ENCODE measurements around the gene TAS2R1. TPM values are rescaled to one million over a fixed set of nuclear protein-coding genes. Genes with fewer than 3 reads are reported as not detected.

Gene TAS2R1
- total and polyA plus RNA-seq, 12 donors: not detected

DNA sequence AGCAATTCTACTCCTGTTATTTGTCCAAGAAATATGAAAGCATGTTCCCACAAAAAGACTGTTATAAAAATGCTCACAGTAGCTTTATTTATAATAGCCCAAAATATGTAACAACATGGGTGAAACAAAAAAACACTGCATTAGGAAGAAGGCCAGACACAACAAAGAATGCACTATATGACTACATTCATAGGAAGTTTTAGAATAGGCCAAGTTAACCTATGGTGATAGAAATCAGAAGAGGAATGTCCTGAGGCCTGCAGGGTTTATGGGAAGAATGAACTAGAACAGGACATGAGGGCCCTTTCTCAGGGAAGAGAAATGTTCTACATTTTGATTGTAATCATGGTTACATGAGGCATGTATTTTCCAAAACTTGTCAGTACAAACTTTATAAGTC is 24.7 kb upstream of the TAS2R1 start:
- DNase-seq: no peak
- ATAC-seq: no peak
- H3K4me1 ChIP-seq: peaks cover 0 to 27% (median 0%) of the 10 kb centered on the region in 9 donors
- TF ChIP-seq, protein P1, sequence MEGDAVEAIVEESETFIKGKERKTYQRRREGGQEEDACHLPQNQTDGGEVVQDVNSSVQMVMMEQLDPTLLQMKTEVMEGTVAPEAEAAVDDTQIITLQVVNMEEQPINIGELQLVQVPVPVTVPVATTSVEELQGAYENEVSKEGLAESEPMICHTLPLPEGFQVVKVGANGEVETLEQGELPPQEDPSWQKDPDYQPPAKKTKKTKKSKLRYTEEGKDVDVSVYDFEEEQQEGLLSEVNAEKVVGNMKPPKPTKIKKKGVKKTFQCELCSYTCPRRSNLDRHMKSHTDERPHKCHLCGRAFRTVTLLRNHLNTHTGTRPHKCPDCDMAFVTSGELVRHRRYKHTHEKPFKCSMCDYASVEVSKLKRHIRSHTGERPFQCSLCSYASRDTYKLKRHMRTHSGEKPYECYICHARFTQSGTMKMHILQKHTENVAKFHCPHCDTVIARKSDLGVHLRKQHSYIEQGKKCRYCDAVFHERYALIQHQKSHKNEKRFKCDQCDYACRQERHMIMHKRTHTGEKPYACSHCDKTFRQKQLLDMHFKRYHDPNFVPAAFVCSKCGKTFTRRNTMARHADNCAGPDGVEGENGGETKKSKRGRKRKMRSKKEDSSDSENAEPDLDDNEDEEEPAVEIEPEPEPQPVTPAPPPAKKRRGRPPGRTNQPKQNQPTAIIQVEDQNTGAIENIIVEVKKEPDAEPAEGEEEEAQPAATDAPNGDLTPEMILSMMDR (IDR thresholded peaks at IDR 0.05): no peak
- intact Hi-C loops (cut with DNase I): no loop called here
- H3K27ac ChIP-seq: peak overlapping the region in 5 of 10 donors; percentile 76 to 86 (median 82)
- peaks cover 0 to 5% (median 0%) of the 10 kb centered on the region in 11 donors for H3K9me3 ChIP-seq
- H3K36me3 ChIP-seq: no peaks in the 10 kb centered on the region
- no peak overlapping the region for H3K4me3 ChIP-seq
- H3K27me3 ChIP-seq: no peaks in the 10 kb centered on the region

DNA sequence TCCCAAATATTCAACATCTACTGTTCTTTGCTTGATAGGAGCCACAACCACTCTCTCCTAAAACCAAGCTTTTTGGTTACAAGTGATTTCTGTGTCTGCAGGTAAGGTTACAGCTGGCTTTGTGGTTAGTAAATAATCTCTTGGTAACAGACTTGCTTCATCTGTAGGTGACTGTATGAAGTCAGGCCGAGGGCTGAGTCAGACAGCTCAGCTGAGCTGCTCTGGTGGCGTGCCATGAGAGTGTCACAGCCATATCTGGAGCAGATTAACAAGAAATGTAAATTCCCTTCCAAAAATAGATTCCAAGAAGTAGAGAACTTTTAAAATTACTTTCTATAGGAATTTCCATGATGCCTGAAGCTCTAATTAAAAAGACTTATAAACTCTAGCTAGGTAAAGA is 23.7 kb upstream of the TAS2R1 start:
- WGBS, 2 donors: 21 to 29% methylated on average over 2 of the region's 2 CpGs
- intact Hi-C loops (cut with DNase I): no loop called here
- peak; percentile 70 to 77 for DNase-seq
- Histone ChIP-seq H3K4me1 (peaks cover 0 to 27% (median 0%) of the 10 kb centered on the region in 9 donors), H3K4me3 (no peak overlapping the region), H3K27ac (peak overlapping the region in 5 of 10 donors; percentile 76 to 86 (median 82)), H3K36me3 (no peaks in the 10 kb centered on the region), H3K9me3 (peaks cover 0 to 5% (median 0%) of the 10 kb centered on the region in 11 donors), H3K27me3 (no peaks in the 10 kb centered on the region)
- TF ChIP-seq, protein P1 (IDR thresholded peaks at IDR 0.05): no peak
- ATAC-seq: peak; percentile 84 to 99 (median 92)

DNA sequence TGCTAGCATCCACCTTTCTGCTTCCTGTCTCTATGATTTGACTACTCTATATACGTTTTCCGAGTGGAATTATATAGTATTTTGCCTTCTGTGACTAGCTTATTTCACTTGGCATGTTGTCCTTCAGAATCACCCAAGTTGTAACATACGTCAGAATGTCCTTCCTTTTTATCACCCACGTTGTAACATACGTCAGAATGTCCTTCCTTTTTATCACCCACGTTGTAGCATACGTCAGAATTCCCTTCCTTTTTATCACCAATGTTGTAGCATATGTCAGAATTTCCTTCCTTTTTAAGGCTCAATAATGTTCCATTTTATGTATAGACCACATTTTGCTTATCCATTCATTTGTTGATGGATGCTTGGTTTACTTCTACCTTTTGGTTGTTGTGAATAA is 22.9 kb upstream of the TAS2R1 start:
- Histone ChIP-seq H3K4me3 (no peak overlapping the region), H3K27me3 (no peaks in the 10 kb centered on the region), H3K4me1 (peaks cover 0 to 27% (median 0%) of the 10 kb centered on the region in 9 donors), H3K27ac (peak overlapping the region in 5 of 10 donors; percentile 76 to 86 (median 82)), H3K9me3 (peaks cover 0 to 5% (median 0%) of the 10 kb centered on the region in 11 donors), H3K36me3 (no peaks in the 10 kb centered on the region)
- 52 to 57% methylated on average over 7 of the region's 7 CpGs for WGBS, 2 donors
- no peak for ATAC-seq
- DNase-seq: no peak
- intact Hi-C loops (cut with DNase I): no loop called here
- TF ChIP-seq, protein P1 (IDR thresholded peaks at IDR 0.05): no peak

DNA sequence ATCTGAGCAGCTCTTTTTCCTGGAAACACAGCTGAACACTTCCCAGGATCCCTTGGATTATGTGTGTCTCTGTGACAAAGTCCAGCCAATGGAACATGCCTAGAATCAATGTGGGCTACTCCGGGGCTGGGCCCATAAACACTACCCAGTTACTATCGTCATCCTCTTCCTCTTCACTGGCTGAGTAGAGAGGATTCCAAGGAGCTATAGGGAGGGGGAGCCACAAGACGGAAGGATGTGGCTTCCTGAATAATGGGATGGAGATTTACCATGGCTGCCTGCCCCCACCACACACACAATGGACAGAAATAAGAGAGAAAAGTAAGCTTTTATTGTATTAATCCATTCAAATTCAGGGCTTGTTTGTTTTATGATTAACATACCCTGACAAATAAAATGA is 22.1 kb upstream of the TAS2R1 start:
- intact Hi-C loops (cut with DNase I): no loop called here
- peaks cover 0 to 5% (median 0%) of the 10 kb centered on the region in 11 donors for H3K9me3 ChIP-seq
- no peaks in the 10 kb centered on the region for H3K36me3 ChIP-seq
- no peak overlapping the region for H3K4me3 ChIP-seq
- 64 to 81% methylated on average over 3 of the region's 3 CpGs for WGBS, 2 donors
- H3K27me3 ChIP-seq: no peaks in the 10 kb centered on the region
- H3K27ac ChIP-seq: no peak overlapping the region
- TF ChIP-seq, protein P1 (IDR thresholded peaks at IDR 0.05): no peak
- peaks cover 0 to 21% (median 0%) of the 10 kb centered on the region in 9 donors for H3K4me1 ChIP-seq
- DNase-seq (no peak), ATAC-seq (no peak)

Data from heart right ventricle (tissue), 16 donors.